ENCODE results near the gene DOCK2.

DNA sequence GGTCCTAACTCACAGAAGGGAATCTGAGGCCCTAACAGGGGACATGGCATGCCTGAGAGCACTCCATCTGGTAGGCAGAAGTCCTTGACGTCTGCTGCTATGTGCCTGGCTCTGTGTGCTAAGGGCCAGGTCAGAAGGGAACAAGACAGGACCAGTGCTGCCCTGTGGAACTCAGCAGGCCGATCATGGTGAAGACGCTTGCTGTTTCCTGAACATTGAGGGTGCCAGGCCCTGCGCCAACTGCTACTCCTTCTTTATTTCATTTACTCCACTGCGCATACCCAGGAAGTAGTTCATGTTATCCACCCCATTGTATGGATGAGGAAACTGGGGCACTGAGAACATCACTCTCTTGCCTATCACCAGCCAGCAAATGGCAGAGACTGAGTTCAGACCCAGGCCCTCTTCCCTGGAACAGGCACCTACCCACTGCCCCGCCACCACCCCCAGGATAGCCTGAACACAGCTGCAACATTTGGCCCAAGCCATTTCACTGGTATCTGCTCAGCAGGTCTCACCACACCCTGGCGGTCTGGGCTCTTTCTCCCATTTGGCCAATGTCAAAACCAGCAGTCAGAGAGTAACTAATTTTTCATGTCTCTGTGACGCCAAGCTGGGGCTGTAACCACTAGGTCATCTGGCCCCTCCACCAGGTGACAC lies 443.8 kb downstream of the DOCK2 start:
- TF ChIP-seq, protein P1, sequence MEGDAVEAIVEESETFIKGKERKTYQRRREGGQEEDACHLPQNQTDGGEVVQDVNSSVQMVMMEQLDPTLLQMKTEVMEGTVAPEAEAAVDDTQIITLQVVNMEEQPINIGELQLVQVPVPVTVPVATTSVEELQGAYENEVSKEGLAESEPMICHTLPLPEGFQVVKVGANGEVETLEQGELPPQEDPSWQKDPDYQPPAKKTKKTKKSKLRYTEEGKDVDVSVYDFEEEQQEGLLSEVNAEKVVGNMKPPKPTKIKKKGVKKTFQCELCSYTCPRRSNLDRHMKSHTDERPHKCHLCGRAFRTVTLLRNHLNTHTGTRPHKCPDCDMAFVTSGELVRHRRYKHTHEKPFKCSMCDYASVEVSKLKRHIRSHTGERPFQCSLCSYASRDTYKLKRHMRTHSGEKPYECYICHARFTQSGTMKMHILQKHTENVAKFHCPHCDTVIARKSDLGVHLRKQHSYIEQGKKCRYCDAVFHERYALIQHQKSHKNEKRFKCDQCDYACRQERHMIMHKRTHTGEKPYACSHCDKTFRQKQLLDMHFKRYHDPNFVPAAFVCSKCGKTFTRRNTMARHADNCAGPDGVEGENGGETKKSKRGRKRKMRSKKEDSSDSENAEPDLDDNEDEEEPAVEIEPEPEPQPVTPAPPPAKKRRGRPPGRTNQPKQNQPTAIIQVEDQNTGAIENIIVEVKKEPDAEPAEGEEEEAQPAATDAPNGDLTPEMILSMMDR (conservative IDR thresholded peaks at IDR 0.05 in 1 of 2, IDR thresholded peaks at IDR 0.05 in 1 of 2; ENCODE audit: low read depth in 1 of 2, low read length in 2 of 2) = no peak
- no peak for TF ChIP-seq EZH2 (IDR thresholded peaks at IDR 0.05; ENCODE audit: low read length, missing control alignments)

Data from fibroblast of lung (primary cell).